SK-N-SH (cell line): ENCODE measurements around the gene PCBD1.

Experiments
- CTCF ChIP-seq: fragments of 200-600 bp; sonication (generic); IDR thresholded peaks from 2 replicates; pipeline ENCODE4 v1.6.1; 2017; ENCODE audit warnings: antibody characterized with exemption, mild to moderate bottlenecking, moderate library complexity
- EZH2phosphoT487 ChIP-seq: fragments of 200-600 bp; sonication (generic); IDR thresholded peaks from 2 replicates; pipeline ENCODE4 v1.6.1; 2017; ENCODE audit warnings: low read depth, mixed run types, mild to moderate bottlenecking, antibody characterized with exemption, moderate library complexity, borderline replicate concordance
- POLR2AphosphoS5 ChIP-seq: IDR thresholded peaks from 2 replicates; pipeline ENCODE4 v1.6.1; 2012; ENCODE audit warnings: low read depth, low read length
- RFX5 ChIP-seq: IDR thresholded peaks from 2 replicates; pipeline ENCODE4 v1.6.1; 2012; ENCODE audit warnings: mild to moderate bottlenecking, improper control_type of control experiment, low read length

- TF ChIP-seq CTCF: no peak
- no peak for TF ChIP-seq EZH2phosphoT487
- no peak for TF ChIP-seq RFX5
- no peak for TF ChIP-seq POLR2AphosphoS5
Measured at GRCh38 chr10:70885481-70885880, 2.9 kb downstream of the PCBD1 start.
